GM12878 (cell line): Measurements from ENCODE around the gene PFKP. TPM values are rescaled to one million over a fixed set of nuclear protein-coding genes. Genes with fewer than 3 reads are reported as not detected.

Experiments used
- ATAC-seq: fragments of 200-7000 bp; cut with Tn5 transposase; 3 replicates; pipeline ENCODE4 v1.9.1; 2020; ENCODE audit warnings: mild to moderate bottlenecking, moderate library complexity
- BruUV-seq: library from RNA; stranded (reverse); fragments of 400-500 nt; replicated peaks from 2 replicates; lab custom pipeline; 2021; lab: Mats Ljungman, UMichigan
- CTCF ChIA-PET: fragments of 300-600 bp; sonication (Branson Sonifier 250); formaldehyde crosslinking; extraction: SDS; loops from one replicate; lab custom pipeline; 2021; ENCODE audit warnings: inconsistent platforms; lab: Yijun Ruan, JAX
- POLR2A ChIA-PET: fragments of 350-600 bp; formaldehyde crosslinking; extraction: SDS; loops from one replicate; lab custom pipeline; 2021; ENCODE audit warnings: inconsistent platforms; lab: Charles Lee
- RAD21 ChIA-PET: fragments of 300-600 bp; sonication (Branson Sonifier 250); formaldehyde crosslinking; loops from one replicate; lab custom pipeline; 2023; ENCODE audit warnings: antibody characterized with exemption; ENCODE audit not compliant: unreplicated experiment; lab: Charles Lee
- SMC1A ChIA-PET: fragments of 300-600 bp; sonication (Branson Sonifier 250); formaldehyde crosslinking; loops from one replicate; lab custom pipeline; 2023; ENCODE audit not compliant: unreplicated experiment, uncharacterized antibody; lab: Charles Lee
- DNase-seq: peaks from one replicate; pipeline ENCODE4 v3.0.0-alpha.2; 2011; ENCODE audit warnings: low read depth, low spot score
- FAIRE-seq: peaks from 3 replicates; lab custom pipeline; 2011; peaks lifted over from hg19 to GRCh38; lab: Jason Lieb, UNC
- H2AFZ ChIP-seq: 2 replicates; pipeline ENCODE4 v1.6.0; 2011; ENCODE audit warnings: low read depth, low read length, control low read depth; ENCODE audit not compliant: control insufficient read depth
- H3K27ac ChIP-seq: 2 replicates; pipeline ENCODE4 v1.5.1; 2011; ENCODE audit warnings: control low read depth; ENCODE audit not compliant: control insufficient read depth, insufficient read depth
- H3K27me3 ChIP-seq, 2 experiments: replicated peaks in 1 of 2; 2 replicates each; pipeline versions ENCODE4 v1.6.0 to v1.6.1; 2011; ENCODE audit warnings: low read length in 1 of 2; ENCODE audit not compliant: control insufficient read depth in 2 of 2, insufficient read depth in 2 of 2
- H3K36me3 ChIP-seq, 2 experiments: 2 replicates each; pipeline ENCODE4 v1.5.1; 2011; ENCODE audit warnings: low read length in 1 of 2; ENCODE audit not compliant: control insufficient read depth in 2 of 2, insufficient read depth in 2 of 2
- H3K4me1 ChIP-seq: 2 replicates; pipeline ENCODE4 v1.6.1; 2011; ENCODE audit warnings: mild to moderate bottlenecking, low read length, moderate library complexity, mixed read lengths; ENCODE audit not compliant: control insufficient read depth, insufficient read depth
- H3K4me2 ChIP-seq: 2 replicates; pipeline ENCODE4 v1.6.0; 2011; ENCODE audit warnings: control low read depth; ENCODE audit not compliant: control insufficient read depth, insufficient read depth
- H3K4me3 ChIP-seq: fragments of 200-600 bp; sonication (generic); 2 replicates; pipeline ENCODE4 v1.5.1; 2016
- H3K79me2 ChIP-seq: 2 replicates; pipeline ENCODE4 v1.6.0; 2011; ENCODE audit warnings: low read length; ENCODE audit not compliant: control insufficient read depth, insufficient read depth
- H3K9ac ChIP-seq: 2 replicates; pipeline ENCODE4 v1.8.0; 2011; ENCODE audit warnings: low read length, control low read depth, mixed read lengths; ENCODE audit not compliant: control insufficient read depth, insufficient read depth
- H3K9me3 ChIP-seq: replicated peaks from 3 replicates; pipeline ENCODE4 v1.5.1; 2011; ENCODE audit warnings: mild to moderate bottlenecking, low read length; ENCODE audit not compliant: control insufficient read depth, insufficient read depth
- H4K20me1 ChIP-seq: 2 replicates; pipeline ENCODE4 v1.6.0; 2011; ENCODE audit not compliant: control insufficient read depth, insufficient read depth
- CBX5 ChIP-seq: sonication (generic); IDR thresholded peaks from 2 replicates; pipeline ENCODE4 v1.6.1; 2016; ENCODE audit warnings: low read depth, moderate library complexity, mild to moderate bottlenecking, inconsistent platforms
- CHD2 ChIP-seq: IDR thresholded peaks from 2 replicates; pipeline ENCODE4 v1.6.1; 2011; ENCODE audit warnings: low read depth, low read length, improper control_type of control experiment, borderline replicate concordance
- FOXK2 ChIP-seq: fragments of 450-650 bp; IDR thresholded peaks from 2 replicates; pipeline ENCODE4 v1.6.1; 2017; ENCODE audit warnings: mild to moderate bottlenecking, moderate library complexity
- MTA2 ChIP-seq: fragments of 450-650 bp; IDR thresholded peaks from 2 replicates; pipeline ENCODE4 v1.6.1; 2016; ENCODE audit warnings: low read depth, mild to moderate bottlenecking, moderate library complexity
- MXI1 ChIP-seq: fragments of 150-350 bp; IDR thresholded peaks from 2 replicates; pipeline ENCODE4 v1.6.1; 2011; ENCODE audit warnings: low read depth, mild to moderate bottlenecking, inconsistent platforms, low read length, improper control_type of control experiment
- MYC ChIP-seq: IDR thresholded peaks from 2 replicates; pipeline ENCODE4 v1.6.1; 2011; ENCODE audit warnings: mild to moderate bottlenecking, low read length, moderate library complexity, inconsistent platforms; ENCODE audit not compliant: insufficient read depth, insufficient replicate concordance, insufficient read length, severe bottlenecking
- NFIC ChIP-seq: IDR thresholded peaks from 2 replicates; pipeline ENCODE4 v1.6.1; 2012; ENCODE audit warnings: low read depth, mild to moderate bottlenecking, inconsistent platforms, low read length, moderate library complexity
- NR2F1 ChIP-seq: fragments of 450-650 bp; conservative IDR thresholded peaks from 2 replicates; pipeline ENCODE4 v1.6.1; 2017; ENCODE audit warnings: mild to moderate bottlenecking
- RELA ChIP-seq: fragments of 450-650 bp; IDR thresholded peaks from 2 replicates; pipeline ENCODE4 v1.8.0; 2014; ENCODE audit warnings: borderline replicate concordance; ENCODE audit not compliant: partially characterized antibody
- SIX5 ChIP-seq: IDR thresholded peaks from 2 replicates; pipeline ENCODE4 v1.6.1; 2011; ENCODE audit warnings: mild to moderate bottlenecking, low read depth, low read length, moderate library complexity; ENCODE audit not compliant: severe bottlenecking
- SPI1 ChIP-seq: IDR thresholded peaks from 2 replicates; pipeline ENCODE4 v1.6.1; 2011; ENCODE audit warnings: low read depth, mild to moderate bottlenecking, low read length, moderate library complexity, borderline replicate concordance; ENCODE audit not compliant: insufficient read depth
- SREBF1 ChIP-seq: IDR thresholded peaks from 2 replicates; pipeline ENCODE4 v1.6.1; 2012; ENCODE audit warnings: mild to moderate bottlenecking, low read length
- TBL1XR1 ChIP-seq: IDR thresholded peaks from 2 replicates; pipeline ENCODE4 v1.6.1; 2012; ENCODE audit warnings: low read depth, low read length, improper control_type of control experiment
- TCF7 ChIP-seq: IDR thresholded peaks from 2 replicates; pipeline ENCODE4 v1.6.1; 2014; ENCODE audit warnings: antibody characterized with exemption, borderline replicate concordance
- ZZZ3 ChIP-seq: IDR thresholded peaks from 2 replicates; pipeline ENCODE4 v1.6.1; 2011; ENCODE audit warnings: low read depth; ENCODE audit not compliant: control insufficient read depth, insufficient read length
- WGBS: methylation state at CpG from one replicate; pipeline ENCODE4 v1.1.6; 2016; ENCODE audit warnings: low lambda C conversion rate; ENCODE audit not compliant: insufficient replicate concordance, insufficient coverage; ENCODE audit errors: missing lambda C conversion rate; 5-methylcytosine and 5-hydroxymethylcytosine counted together
- in situ Hi-C: fragments of 300-500 bp; cut with MboI; formaldehyde crosslinking; loops from 9 replicates; pipeline ENCODE4 v1.14.3; 2018; ENCODE audit warnings: mixed read lengths
- intact Hi-C: fragments of 100-400 bp; cut with micrococcal nuclease; formaldehyde crosslinking; loops from one replicate; pipeline ENCODE4 v1.14.2; 2022; ENCODE audit not compliant: unreplicated experiment
- polyA plus RNA-seq, 11 experiments: library from polyadenylated mRNA; depleted of rRNA in 4 of 11; unstranded in 6 of 11; stranded (reverse) in 5 of 11; fragments of >200 nt; fragmentation: Nextera tagmentation in 4 of 11; fragmentation: Illumina TruSeq in 1 of 11; extraction: Ambion mirVana in 4 of 11; extraction: Trizol in 1 of 11; gene quantifications; 1 replicate in 1 of 11; 2 replicates in 10 of 11; pipeline versions ENCODE4 v1.2.1 to v1.2.3, GENCODE V29; 2011 to 2016; ENCODE audit warnings: inconsistent platforms in 2 of 11, missing spikeins in 2 of 11, low read depth in 1 of 11
- total RNA-seq, 4 experiments: library from RNA; depleted of rRNA in 3 of 4; stranded (reverse); fragments of >200 nt in 3 of 4; fragmentation: Illumina TruSeq in 1 of 4; extraction: Trizol in 1 of 4; gene quantifications; 2 replicates each; pipeline versions ENCODE4 v1.2.1 to v1.2.3, GENCODE V29; 2013 to 2021

PFKP gene
- total and polyA plus RNA-seq, 10 of the 15 experiments (the other 5 are each of a cell fraction or from before 2014, with no cell fraction given): 27.0 to 145 (median 95.7) TPM

- no peak for DNase-seq
- in situ Hi-C loops (no loop called here), intact Hi-C loops (no loop called here)
- no peak for TF ChIP-seq NR2F1
- TF ChIP-seq TCF7: no peak
- no peak for TF ChIP-seq MXI1
- no peak for TF ChIP-seq MYC
- TF ChIP-seq RELA: no peak
- TF ChIP-seq ZZZ3: no peak
- no peak for TF ChIP-seq TBL1XR1
- no peak for TF ChIP-seq SREBF1
- TF ChIP-seq NFIC: no peak
- no peak for TF ChIP-seq MTA2
- no peak for TF ChIP-seq CBX5
- no peak for TF ChIP-seq CHD2
- TF ChIP-seq SPI1: no peak
- no peak for TF ChIP-seq SIX5
- no peak for TF ChIP-seq FOXK2
- Histone ChIP-seq H4K20me1 (no peaks in the 10 kb centered on the region), H3K79me2 (no peaks in the 10 kb centered on the region), H3K4me2 (no peak overlapping the region), H3K36me3 (peaks cover 13 to 20% of the 10 kb centered on the region in 2 experiments), H3K27me3 (no peaks in the 10 kb centered on the region), H3K4me1 (no peaks in the 10 kb centered on the region), H3K4me3 (no peak overlapping the region), H2AFZ (no peak overlapping the region), H3K9ac (no peak overlapping the region), H3K9me3 (no peaks in the 10 kb centered on the region), H3K27ac (no peak overlapping the region)
- SMC1A ChIA-PET: no interaction called here
- 83% methylated on average over 11 of the region's 11 CpGs for WGBS
- no peak for FAIRE-seq
- CTCF ChIA-PET: no interaction called here
- BruUV-seq: no TSS peak
- no peak for ATAC-seq
- RAD21 ChIA-PET: no interaction called here
- POLR2A ChIA-PET: no interaction called here
Observed at GRCh38 chr10:3149918-3150317, 82.6 kb downstream of the PFKP start.
